Measurements from ENCODE around the gene JMJD4.
"Not testable (repeated sequence)": the region's sequence is repeated elsewhere in the genome, so short reads cannot be mapped to it uniquely, and the experiment has no call there.

Gene JMJD4

DNA sequence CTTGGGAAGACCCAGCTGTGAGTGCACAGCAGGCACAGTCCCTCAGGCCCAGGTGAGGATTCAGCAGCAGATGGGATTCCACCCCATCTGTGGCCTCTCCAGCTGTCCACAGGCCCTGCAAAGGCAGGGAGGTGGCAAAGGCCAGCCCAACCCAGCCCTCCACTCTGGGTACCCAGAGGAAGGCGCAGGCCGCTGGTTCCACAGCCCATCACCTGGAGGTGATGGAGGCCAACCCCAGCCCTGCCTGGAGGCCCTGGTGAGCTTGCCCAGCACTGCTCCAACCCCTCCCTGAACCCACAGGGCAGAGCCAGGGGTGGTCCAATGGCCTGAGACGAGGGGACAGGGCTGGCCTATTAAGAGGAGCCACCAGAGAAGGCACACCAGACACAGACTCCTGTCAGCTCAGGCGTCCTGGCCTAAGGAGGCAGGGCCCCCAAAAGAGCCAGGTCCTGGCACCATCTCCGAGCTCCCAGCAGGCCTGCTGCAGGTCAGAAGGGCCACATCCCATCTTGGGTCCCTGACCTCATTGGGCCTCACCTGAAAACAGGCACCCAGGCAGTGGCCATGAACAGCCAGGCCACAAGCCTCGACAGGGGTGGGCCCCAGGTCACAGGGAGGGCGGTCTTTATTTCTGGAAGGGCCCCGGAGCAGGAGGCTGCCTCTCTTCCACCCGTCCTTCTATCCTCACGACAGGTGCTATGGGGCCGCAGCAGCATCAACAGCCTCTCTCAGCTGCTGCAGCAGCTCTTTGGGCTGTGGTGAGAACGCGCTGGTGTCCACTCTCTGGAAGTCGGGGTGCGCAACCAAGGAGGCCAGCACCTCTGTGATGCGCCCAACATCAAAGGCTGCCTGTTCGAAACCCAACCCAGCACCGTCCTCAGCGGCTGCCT lies 3.2 kb downstream of the JMJD4 start:
- DNase-seq (ENCODE audit: low read depth), result no peak

DNA sequence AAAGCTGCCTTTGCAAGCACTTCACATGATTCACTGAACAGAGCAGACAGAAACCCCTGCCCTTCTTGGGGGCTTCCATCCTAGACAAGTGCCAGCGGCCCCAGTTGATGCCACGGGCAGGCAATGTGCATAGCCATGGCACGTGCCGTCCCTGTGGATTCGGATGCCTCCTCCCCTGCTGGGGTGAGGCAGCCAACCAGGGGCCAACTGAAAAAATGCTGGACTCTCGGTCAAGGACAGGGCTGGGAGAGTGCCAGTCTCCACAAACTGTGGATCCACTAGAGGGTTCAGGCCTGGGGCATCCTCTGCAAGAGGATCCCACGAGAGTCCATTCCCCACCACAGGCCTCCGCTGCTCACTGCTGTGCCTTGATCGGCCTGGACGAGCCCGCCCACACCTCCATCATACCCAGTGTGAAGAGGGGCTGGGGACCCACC lies 3.8 kb downstream of the JMJD4 start:
- DNase-seq (ENCODE audit: low read depth), result no peak

DNA sequence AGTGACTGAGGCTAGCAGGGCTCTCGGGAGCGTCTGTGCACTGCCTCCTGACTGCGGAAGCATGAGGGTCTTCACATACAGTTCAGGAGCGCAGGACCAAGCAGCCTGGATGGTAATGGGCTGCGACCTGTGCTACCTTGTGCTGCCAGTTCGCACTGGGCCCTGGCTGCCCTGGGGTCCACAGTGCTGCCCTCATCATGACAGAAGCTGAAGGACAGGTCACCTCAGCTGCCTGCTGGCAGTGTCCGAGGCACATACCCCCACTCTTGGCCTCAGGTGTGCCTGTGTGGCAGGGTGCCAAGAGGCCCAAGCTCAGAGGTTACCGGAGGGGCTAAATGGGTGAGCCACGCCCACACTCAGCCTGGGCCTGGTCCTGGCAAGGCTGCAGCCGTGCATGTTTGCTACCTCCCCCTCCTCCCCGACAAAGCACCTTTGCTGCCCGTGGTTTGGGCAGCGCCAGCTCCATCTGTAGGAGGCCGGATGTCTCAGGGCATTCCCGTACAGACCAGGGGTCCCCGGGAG lies 4.4 kb downstream of the JMJD4 start:
- no peak for DNase-seq (ENCODE audit: low read depth)

DNA sequence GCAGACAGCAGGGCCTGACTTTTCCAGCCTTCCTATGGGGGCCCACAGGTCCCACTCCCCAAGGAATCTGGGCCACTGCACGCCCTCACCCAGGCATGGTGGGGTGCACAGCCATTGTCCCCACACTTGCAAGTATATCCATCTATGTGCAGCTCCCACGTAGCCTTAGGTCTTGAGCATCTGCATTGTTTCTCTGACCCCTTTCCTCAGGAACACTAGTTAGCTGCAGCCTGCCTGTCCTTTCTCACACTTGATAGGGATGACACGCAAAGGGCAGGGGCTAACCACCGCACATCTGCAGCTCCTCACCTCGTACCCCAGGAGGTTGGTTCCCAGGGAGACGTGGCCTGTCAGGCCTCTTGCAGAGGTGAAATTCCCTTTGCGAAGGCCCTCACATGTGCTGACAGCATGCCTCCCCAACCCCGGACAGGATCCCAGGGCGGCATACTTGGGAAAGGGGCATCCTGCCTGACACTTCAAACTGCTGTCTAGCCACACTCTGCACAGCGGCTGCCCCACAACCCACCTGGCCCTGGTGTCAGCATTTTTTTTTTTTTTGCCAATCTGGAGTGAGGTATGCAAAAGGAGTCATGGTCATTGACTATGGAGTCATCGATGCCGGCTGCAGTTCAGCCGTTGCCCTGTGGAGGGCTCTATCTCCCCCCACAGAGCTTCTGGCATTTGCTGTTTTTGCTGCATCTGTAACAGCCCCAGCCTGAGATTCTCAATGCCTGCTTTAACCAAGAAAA lies 5.0 kb downstream of the JMJD4 start:
- peak; percentile 38 for DNase-seq (ENCODE audit: low read depth)

DNA sequence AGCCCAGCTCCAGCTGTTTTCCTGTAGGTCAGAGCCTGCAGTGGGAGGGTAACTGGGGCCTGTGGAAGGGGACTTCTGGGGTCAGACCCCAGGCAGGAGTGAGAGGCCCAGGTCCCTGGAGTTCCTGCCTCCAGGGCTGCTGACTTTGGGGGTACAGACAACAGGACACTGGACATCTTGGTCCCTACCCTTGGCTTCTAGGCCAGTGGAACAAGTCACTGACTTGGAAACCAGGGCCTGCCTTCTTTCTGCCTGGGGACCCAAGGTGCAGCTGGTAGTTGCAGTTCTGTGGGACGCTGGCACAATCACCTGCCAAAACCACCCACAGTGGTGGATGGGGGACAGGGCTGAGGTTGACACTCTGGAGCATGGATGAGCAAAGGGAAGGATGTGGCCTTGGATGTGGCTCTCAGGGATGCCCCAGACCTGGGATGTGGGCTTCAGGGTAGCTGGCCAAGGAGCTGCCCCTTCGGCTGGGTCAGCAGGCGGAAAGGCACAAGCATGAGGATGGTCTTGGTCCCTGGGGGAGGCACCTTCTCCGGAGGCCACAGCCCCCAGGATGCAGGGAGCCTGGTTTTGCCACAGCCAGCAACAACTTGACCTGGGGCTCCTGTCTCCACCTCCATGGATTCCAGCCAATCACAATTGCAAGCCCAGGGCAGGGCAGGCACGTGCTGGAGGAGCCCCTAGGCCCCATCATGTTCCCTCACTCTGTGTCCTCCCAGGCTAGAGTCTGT lies 5.8 kb downstream of the JMJD4 start:
- no peak for DNase-seq (ENCODE audit: low read depth)

DNA sequence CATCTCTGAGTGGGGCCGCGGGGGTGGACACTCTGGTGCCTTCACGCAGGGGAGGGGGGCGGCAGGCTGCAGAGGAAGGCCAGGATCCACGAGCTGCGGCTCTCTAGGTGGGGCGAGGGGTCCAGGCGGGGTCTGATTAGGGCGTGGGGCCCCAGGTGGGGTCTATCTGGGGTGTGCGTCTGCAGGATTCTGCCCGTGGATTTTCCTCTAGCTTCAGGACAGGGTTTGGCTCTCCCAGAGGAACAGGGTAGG lies 6.3 kb downstream of the JMJD4 start:
- no peak for DNase-seq (ENCODE audit: low read depth)

DNA sequence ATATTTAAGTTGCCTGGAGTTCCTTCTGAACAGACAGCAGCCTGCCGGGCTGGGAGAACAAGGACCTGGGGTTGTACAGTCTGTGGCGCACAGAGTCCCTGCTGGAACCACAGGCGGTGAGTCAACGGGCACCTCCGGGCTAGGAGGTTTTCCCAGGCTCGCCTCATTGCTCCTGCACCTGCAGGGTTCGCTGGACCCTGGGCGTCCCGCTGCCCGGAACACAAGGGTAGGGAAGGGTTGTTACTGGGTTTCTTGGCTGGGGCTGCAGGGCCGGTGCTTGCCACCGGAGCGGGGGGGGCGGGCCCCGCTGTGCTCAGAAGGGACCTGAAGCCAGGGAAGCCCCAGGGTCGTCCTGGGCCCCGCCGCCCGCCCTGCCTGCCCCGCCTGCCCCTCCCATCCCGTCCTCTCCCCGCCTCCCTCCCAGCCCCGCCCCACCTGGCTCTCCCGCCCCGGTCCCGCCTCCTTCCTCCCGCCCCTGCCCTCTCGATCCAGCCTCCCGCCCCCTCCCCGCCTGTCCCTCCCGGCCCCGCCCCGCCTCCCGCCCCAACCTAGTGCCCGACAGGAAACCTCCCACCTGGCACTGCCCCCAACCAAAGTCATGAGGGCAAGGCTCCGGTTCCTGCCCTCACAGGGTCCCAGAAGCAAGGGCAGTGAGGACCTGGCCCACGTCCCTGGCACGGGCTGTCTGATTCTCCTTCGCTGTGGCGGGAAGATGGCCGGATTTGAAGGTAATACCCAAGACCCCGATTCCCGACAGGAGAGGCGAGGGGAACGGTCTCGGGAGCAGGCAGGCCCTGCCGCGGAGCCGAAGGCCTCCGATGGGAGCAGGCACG lies 6.8 kb downstream of the JMJD4 start:
- no peak for DNase-seq (ENCODE audit: low read depth)

DNA sequence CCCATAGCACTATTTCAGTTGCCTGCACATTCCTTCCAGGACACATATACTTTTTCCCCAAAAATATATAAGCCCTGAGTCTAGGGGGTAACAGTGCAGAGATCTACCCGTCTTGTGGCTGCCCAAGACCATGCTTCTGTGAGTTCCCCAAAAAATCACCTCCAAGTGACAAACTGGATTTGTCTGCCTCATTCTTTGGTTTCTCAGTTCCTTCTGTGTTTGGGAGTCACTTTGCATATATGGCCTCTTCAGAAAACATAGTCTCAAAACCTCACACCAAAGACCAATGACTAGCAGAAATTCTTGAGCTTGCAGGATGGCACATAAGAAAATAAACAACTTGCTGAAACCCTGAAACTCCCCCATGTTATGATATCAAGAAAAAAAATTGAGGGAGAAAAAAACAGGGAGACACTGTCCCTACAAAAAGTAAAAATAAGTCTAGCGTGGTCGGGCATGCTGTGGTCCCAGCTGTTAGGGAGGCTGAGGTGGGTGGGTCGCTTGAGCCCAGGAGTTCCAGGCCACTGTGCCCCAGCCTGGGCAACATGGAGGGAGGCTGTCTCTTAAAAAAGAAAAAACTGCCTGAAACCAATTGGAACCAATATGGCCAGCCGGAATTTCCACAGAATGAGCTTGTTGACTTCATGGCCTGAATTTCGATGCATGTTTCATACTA lies 8.0 kb downstream of the JMJD4 start:
- DNase-seq (ENCODE audit: low read depth), result no peak

DNA sequence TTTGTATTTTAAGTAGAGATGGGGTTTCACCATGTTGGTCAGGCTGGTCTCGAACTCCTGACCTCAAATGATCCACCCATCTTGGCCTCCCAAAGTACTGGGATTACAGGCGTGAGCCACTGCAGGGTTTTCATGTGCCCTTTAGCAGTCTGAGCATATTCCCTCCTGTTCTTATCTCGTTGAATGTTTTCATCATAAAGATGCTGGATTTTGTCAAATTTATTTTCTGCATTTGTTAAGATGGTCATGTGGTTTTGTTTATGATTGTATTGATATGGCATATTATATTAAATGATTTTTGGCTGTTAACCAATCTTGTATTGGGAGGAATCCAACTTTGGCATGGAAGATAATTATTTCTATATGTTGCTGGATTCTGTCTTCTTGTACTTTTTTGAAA lies 8.8 kb downstream of the JMJD4 start:
- no peak for DNase-seq (ENCODE audit: low read depth)

DNA sequence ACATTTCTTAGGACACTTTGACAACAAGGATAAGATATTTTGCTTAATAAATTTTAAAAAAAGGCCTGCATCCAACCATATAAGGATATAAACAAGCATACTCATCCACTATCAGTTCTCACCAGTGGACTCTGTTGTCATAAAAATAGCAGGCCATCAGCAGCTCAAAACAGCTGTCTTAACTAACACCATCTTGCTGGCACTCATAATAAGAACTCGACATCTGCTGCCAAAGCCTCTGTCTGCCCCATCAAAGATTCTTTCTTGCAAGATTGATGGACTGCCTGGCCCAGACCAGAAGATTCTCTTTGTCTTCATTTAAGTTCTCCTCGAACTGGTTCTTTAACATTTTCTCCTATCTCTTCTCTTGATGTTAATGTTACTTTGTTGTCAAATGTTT lies 10.1 kb downstream of the JMJD4 start:
- DNase-seq (ENCODE audit: low read depth), result no peak

DNA sequence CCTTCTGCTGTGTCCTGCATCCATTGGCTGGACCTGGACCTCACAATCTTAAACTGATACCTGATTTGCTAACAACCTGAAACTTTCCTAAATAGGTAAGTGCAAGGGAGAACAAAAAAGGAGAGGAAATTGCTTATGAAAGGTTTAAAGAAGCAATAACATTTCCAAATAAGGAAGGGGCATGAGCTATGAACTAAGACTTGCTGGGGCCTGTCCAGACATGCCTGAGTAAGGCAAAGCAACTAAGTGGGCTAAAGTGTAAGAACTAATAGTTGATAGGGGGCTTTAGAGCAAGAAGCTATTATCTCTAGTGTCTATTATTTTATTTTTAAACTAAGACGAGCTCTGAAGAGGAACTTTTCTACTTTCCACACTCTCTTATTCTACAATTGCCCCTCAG lies 11.6 kb downstream of the JMJD4 start:
- DNase-seq (ENCODE audit: low read depth), result no peak

DNA sequence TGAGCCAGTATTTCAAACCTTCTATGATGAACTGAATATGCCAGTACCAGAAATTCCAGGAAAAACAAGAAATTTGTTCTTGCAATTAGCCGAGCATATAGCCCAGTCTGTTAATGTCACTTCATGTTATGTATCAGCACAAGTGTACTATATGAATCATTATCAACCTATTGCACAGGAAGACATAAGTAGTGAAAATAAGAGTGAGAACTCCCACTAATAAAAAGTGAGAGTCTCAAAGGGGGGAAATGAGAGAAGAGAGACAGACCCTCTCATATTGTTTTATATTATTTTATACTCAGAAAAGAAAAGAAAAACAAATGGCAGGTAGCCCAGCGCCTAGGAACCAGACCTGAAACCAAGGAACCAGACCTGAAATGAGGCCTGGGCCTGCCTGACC lies 16.2 kb downstream of the JMJD4 start:
- no peak for DNase-seq (ENCODE audit: low read depth)

DNA sequence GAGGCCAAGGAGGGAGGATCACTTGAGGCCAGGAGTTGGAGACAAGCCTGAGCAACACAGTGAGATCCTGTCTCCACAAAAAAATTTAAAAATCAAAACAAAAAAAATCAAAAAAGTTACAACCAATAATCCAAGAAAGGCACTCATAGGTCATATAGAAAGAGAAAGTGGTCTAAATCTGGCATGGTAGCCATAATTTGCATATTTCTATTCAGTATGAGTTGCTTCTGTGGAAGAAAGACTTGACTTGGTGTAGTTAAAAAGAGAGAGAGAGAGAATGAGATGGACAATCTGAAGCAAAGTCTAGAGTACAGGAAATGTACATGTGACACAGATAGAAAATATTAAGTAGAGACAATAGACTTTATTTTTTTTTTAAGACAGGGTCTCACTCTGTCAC lies 22.5 kb downstream of the JMJD4 start:
- DNase-seq (ENCODE audit: low read depth), result no peak

DNA sequence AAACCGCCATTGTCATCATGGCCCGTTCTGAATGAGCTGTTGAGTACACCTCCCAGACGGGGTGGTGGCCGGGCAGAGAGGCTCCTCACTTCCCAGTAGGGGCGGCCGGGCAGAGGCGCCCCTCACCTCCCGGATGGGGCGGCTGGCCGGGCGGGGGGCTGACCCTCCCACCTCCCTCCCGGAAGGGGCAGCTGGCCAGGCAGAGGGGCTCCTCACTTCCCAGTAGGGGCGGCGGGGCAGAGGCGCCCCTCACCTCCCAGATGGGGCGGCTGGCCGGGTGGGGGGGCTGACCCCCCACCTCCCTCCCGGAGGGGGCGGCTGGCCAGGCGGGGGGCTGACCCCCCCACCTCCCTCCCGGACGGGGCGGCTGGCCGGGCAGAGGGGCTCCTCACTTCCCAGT lies 24.6 kb downstream of the JMJD4 start:
- DNase-seq (ENCODE audit: low read depth), result not testable (repeated sequence)

DNA sequence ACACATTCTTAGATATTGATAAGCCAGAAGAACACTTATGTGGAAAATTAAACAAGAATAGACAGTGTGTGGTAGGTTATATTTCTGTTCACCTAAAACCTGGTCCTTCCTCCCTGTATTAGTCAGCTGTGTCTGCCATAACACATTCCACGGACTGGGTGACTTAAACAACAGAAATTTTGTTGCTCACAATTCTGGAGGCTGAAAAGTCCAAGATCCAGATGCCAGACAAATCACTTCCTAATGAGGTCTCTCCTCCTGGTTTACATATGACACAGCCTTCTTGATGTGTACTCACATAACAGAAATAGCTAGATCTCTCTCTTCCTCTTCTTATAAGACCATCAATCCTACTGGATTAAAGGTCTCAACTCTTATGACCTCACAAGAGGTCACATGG lies 25.7 kb downstream of the JMJD4 start:
- DNase-seq (ENCODE audit: low read depth), result no peak

DNA sequence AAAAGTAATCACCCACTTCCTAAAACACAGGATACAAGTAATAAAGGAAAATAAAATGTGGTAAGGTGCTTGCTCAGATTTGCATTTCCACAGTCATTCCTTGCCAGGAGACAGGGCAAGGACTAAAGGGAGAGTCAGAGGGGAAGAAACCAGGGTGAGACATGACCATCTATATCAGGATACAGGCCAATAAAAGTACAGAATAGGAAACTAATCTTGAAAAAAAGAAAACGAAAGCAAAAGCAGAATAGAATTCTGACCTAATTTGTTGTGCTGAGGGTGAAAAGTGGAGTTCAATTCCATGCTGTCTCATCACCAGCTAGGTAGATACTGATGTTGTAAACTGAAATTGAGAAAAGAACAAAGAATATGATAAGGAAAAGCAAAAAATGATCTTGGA lies 27.3 kb downstream of the JMJD4 start:
- DNase-seq (ENCODE audit: low read depth), result no peak

DNA sequence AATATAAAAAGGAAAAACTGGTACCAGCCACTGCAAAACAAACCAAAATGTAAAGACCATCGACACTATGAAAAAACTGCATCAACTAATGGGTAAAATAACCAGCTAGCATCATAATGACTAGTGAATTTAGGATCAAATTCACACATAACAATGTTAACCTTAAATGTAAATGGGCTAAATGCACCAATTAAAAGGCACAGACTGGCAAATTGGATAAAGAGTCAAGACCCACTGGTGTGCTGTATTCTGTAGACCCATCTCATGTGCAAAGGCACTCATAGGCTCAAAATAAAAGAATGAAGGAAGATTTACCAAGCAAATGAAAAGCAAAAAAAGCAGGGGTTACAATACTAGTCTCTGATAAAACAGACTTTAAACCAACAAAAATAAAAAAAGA lies 33.5 kb downstream of the JMJD4 start:
- not testable (repeated sequence) for DNase-seq (ENCODE audit: low read depth)

DNA sequence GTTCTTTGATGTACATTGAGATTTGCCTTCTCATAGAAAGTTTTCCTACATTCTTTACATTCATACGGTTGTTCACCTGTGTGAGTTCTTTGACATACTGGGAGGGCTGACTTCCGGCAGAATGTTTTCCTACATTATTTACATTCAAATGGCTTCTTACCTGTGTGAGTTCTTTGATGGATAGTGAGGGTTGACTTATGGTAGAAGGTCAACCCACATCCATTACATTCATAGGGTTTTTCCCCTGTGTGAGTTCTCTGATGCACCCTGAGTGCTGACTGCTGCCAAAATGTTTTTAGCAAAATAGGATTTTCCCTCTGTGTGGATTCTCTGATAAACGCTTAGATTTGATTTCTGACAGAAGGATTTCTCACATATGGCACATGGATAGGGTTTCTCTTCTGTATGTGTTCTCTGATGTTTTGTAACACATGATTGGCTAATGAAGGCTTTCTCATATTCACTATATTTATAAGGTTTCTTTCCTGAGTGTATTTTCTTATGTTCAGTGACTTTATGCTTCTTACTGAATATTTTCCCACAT lies 37.7 kb downstream of the JMJD4 start:
- DNase-seq (ENCODE audit: low read depth), result no peak

DNA sequence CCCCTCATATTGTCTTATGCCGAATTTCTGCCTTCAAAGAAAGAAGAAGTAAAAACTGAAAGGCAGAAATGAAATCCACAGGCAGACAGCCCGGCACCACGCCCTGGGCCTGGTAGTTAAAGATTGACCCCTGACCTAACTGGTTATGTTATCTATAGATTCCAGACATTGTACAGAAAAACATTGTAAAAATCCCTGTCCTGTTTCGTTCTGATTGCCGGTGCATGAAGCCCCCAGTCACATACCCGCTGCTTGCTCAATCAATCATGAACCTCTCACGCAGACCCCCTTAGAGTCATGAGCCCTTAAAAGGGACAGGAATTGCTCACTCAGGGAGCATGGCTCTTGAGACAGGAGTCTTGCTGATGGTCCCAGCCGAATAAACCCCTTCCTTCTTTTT lies 49.3 kb downstream of the JMJD4 start:
- DNase-seq (ENCODE audit: low read depth), result no peak
